ENCODE results near the gene LSM10.
A peak's percentile ranks its signal among the peaks of the same experiment; 100 is the strongest.

Gene LSM10

GRCh38 chr1:36397378-36398230 is at the start of gene LSM10:
Gene LSM10 (minus strand): TSS chr1:36397908. CDS start chr1:36394129, 3,779 bp downstream.
- peak; percentile 95 for DNase-seq (ENCODE audit: low read depth)
- no peak for TF ChIP-seq CTCF (IDR thresholded peaks at IDR 0.05; ENCODE audit: low read length, missing control alignments)
- H3K4me3 ChIP-seq (replicated peaks; ENCODE audit: low read depth, low read length) = peak within 1 kb of the TSS; percentile 92

GRCh38 chr1:36447450-36447849 is 49.7 kb upstream of the LSM10 start:
- no peak for TF ChIP-seq CTCF (IDR thresholded peaks at IDR 0.05; ENCODE audit: low read length, missing control alignments)
- no peak for DNase-seq (ENCODE audit: low read depth)
- no peak overlapping the region for H3K4me3 ChIP-seq (replicated peaks; ENCODE audit: low read depth, low read length)

GRCh38 chr1:36446746-36447145 is 49.0 kb upstream of the LSM10 start:
- no peak for DNase-seq (ENCODE audit: low read depth)
- no peak for TF ChIP-seq CTCF (IDR thresholded peaks at IDR 0.05; ENCODE audit: low read length, missing control alignments)

GRCh38 chr1:36446271-36446670 is 48.6 kb upstream of the LSM10 start:
- H3K4me3 ChIP-seq (replicated peaks; ENCODE audit: low read depth, low read length) = no peak overlapping the region
- TF ChIP-seq CTCF (IDR thresholded peaks at IDR 0.05; ENCODE audit: low read length, missing control alignments) = no peak
- no peak for DNase-seq (ENCODE audit: low read depth)

More at GRCh38 chr1:36446746-36447145, 49.0 kb upstream of the LSM10 start:
- no peak overlapping the region for H3K4me3 ChIP-seq (replicated peaks; ENCODE audit: low read depth, low read length)

GRCh38 chr1:36443297-36443696 is 45.6 kb upstream of the LSM10 start:
- TF ChIP-seq CTCF (IDR thresholded peaks at IDR 0.05; ENCODE audit: low read length, missing control alignments) = no peak
- H3K4me3 ChIP-seq (replicated peaks; ENCODE audit: low read depth, low read length) = no peak overlapping the region
- DNase-seq (ENCODE audit: low read depth) = no peak

GRCh38 chr1:36442337-36442736 is 44.6 kb upstream of the LSM10 start:
- DNase-seq (ENCODE audit: low read depth) = no peak
- no peak overlapping the region for H3K4me3 ChIP-seq (replicated peaks; ENCODE audit: low read depth, low read length)
- no peak for TF ChIP-seq CTCF (IDR thresholded peaks at IDR 0.05; ENCODE audit: low read length, missing control alignments)

GRCh38 chr1:36440646-36441045 is 42.9 kb upstream of the LSM10 start:
- no peak overlapping the region for H3K4me3 ChIP-seq (replicated peaks; ENCODE audit: low read depth, low read length)
- TF ChIP-seq CTCF (IDR thresholded peaks at IDR 0.05; ENCODE audit: low read length, missing control alignments) = no peak

More at GRCh38 chr1:36440646-36441045, 42.9 kb upstream of the LSM10 start:
- no peak for DNase-seq (ENCODE audit: low read depth)

Data from fibroblast of pulmonary artery (primary cell).